Measurements from ENCODE around the gene IFIT2.
A peak's percentile ranks its signal among the peaks of the same experiment; 100 is the strongest.

Gene IFIT2

DNA sequence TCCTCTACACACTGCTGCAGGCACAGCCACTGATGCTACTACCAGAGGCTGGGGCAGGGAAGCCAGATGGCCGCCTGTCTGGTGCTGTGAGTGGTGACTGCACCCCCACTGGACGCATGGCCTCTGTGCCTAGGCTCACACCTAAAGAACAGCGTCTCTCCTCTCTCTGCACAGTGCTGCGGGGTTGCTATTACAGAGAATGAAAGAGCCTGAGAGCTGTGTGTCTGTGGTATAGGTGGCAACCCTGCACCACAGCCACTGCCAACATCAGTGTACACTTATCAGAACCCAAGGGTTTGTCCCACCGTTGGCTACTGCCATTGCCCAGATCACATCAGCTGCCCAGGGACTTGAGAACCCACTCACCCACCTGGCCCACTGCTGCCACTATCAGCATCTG, 4.1 kb upstream of the IFIT2 start:
- H3K4me3 ChIP-seq (ENCODE audit: low read depth, low read length, poor library complexity, severe bottlenecking): no peak overlapping the region
- peaks cover 14% of the 10 kb centered on the region for H3K4me1 ChIP-seq (ENCODE audit: insufficient read depth, low read length, severe bottlenecking)
- H3F3A ChIP-seq (ENCODE audit: insufficient read depth, low read length): no peaks in the 10 kb centered on the region
- no peaks in the 10 kb centered on the region for H3K27me3 ChIP-seq (ENCODE audit: insufficient read depth, low read length)
- H3K79me2 ChIP-seq (ENCODE audit: insufficient read depth, low read length): no peaks in the 10 kb centered on the region
- no peak overlapping the region for H3K9ac ChIP-seq (ENCODE audit: low read length)
- no peak overlapping the region for H3K27ac ChIP-seq (ENCODE audit: low read depth, low read length, poor library complexity, severe bottlenecking)
- no peaks in the 10 kb centered on the region for H4K20me1 ChIP-seq (ENCODE audit: insufficient read depth, low read length)
- no peaks in the 10 kb centered on the region for H3K36me3 ChIP-seq (ENCODE audit: insufficient read depth, low read length)
- H3K4me2 ChIP-seq (ENCODE audit: low read length): no peak overlapping the region
- no peak overlapping the region for H2AFZ ChIP-seq (ENCODE audit: low read length)
- H3K9me2 ChIP-seq (ENCODE audit: low read depth, low read length): no peaks in the 10 kb centered on the region
- TF ChIP-seq EZH2 (IDR thresholded peaks at IDR 0.05; ENCODE audit: borderline replicate concordance, low read length): no peak
- TF ChIP-seq, protein P1, sequence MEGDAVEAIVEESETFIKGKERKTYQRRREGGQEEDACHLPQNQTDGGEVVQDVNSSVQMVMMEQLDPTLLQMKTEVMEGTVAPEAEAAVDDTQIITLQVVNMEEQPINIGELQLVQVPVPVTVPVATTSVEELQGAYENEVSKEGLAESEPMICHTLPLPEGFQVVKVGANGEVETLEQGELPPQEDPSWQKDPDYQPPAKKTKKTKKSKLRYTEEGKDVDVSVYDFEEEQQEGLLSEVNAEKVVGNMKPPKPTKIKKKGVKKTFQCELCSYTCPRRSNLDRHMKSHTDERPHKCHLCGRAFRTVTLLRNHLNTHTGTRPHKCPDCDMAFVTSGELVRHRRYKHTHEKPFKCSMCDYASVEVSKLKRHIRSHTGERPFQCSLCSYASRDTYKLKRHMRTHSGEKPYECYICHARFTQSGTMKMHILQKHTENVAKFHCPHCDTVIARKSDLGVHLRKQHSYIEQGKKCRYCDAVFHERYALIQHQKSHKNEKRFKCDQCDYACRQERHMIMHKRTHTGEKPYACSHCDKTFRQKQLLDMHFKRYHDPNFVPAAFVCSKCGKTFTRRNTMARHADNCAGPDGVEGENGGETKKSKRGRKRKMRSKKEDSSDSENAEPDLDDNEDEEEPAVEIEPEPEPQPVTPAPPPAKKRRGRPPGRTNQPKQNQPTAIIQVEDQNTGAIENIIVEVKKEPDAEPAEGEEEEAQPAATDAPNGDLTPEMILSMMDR (IDR thresholded peaks at IDR 0.05; ENCODE audit: low read length): no peak
- H3K9me3 ChIP-seq (ENCODE audit: low read length): no peaks in the 10 kb centered on the region

GRCh38 chr10:89299031-89299430, 2.8 kb upstream of the IFIT2 start:
- Histone ChIP-seq H3K4me1 (ENCODE audit: insufficient read depth, low read length, severe bottlenecking) (peaks cover 14% of the 10 kb centered on the region), H3K4me3 (ENCODE audit: low read depth, low read length, poor library complexity, severe bottlenecking) (no peak overlapping the region), H4K20me1 (ENCODE audit: insufficient read depth, low read length) (no peaks in the 10 kb centered on the region), H3K27ac (ENCODE audit: low read depth, low read length, poor library complexity, severe bottlenecking) (no peak overlapping the region), H2AFZ (ENCODE audit: low read length) (no peak overlapping the region), H3K79me2 (ENCODE audit: insufficient read depth, low read length) (no peaks in the 10 kb centered on the region), H3K4me2 (ENCODE audit: low read length) (no peak overlapping the region), H3K9me3 (ENCODE audit: low read length) (no peaks in the 10 kb centered on the region), H3F3A (ENCODE audit: insufficient read depth, low read length) (no peaks in the 10 kb centered on the region), H3K9me2 (ENCODE audit: low read depth, low read length) (no peaks in the 10 kb centered on the region), H3K36me3 (ENCODE audit: insufficient read depth, low read length) (no peaks in the 10 kb centered on the region), H3K27me3 (ENCODE audit: insufficient read depth, low read length) (no peaks in the 10 kb centered on the region), H3K9ac (ENCODE audit: low read length) (no peak overlapping the region)
- no peak for TF ChIP-seq EZH2 (IDR thresholded peaks at IDR 0.05; ENCODE audit: borderline replicate concordance, low read length)
- TF ChIP-seq, protein P1 (IDR thresholded peaks at IDR 0.05; ENCODE audit: low read length): no peak

- Histone ChIP-seq H3F3A (ENCODE audit: insufficient read depth, low read length) (no peaks in the 10 kb centered on the region), H3K9me2 (ENCODE audit: low read depth, low read length) (no peaks in the 10 kb centered on the region), H3K4me2 (ENCODE audit: low read length) (peak overlapping the region; percentile 46), H3K4me1 (ENCODE audit: insufficient read depth, low read length, severe bottlenecking) (peaks cover 14% of the 10 kb centered on the region), H4K20me1 (ENCODE audit: insufficient read depth, low read length) (no peaks in the 10 kb centered on the region), H3K27ac (ENCODE audit: low read depth, low read length, poor library complexity, severe bottlenecking) (no peak overlapping the region), H3K36me3 (ENCODE audit: insufficient read depth, low read length) (no peaks in the 10 kb centered on the region), H3K9ac (ENCODE audit: low read length) (no peak overlapping the region), H3K4me3 (ENCODE audit: low read depth, low read length, poor library complexity, severe bottlenecking) (peak overlapping the region; percentile 37), H3K27me3 (ENCODE audit: insufficient read depth, low read length) (no peaks in the 10 kb centered on the region), H2AFZ (ENCODE audit: low read length) (no peak overlapping the region), H3K79me2 (ENCODE audit: insufficient read depth, low read length) (no peaks in the 10 kb centered on the region), H3K9me3 (ENCODE audit: low read length) (no peaks in the 10 kb centered on the region)
- TF ChIP-seq, protein P1 (IDR thresholded peaks at IDR 0.05; ENCODE audit: low read length): no peak
- no peak for TF ChIP-seq EZH2 (IDR thresholded peaks at IDR 0.05; ENCODE audit: borderline replicate concordance, low read length)
Observed at GRCh38 chr10:89301232-89301631, 614 bp upstream of the IFIT2 start.
